LHCN-M2 (cell line): ENCODE data around the gene TDRD9. TPM values are rescaled to one million over a fixed set of nuclear protein-coding genes. Genes with fewer than 3 reads are reported as not detected.
"Not testable (repeated sequence)": the region's sequence is repeated elsewhere in the genome, so short reads cannot be mapped to it uniquely, and the experiment has no call there.

Experiments
- DNase-seq: peaks from one replicate; pipeline ENCODE4 v3.0.0-alpha.2; 2012; ENCODE audit warnings: low read depth
- total RNA-seq: library from RNA; depleted of rRNA; stranded (reverse); fragments of >200 nt; gene quantifications from 2 replicates; pipeline ENCODE4 v1.2.3, GENCODE V29; 2014

The TDRD9 gene
- total RNA-seq, 1 experiment from 2014 or later, result 3.5 TPM

DNA sequence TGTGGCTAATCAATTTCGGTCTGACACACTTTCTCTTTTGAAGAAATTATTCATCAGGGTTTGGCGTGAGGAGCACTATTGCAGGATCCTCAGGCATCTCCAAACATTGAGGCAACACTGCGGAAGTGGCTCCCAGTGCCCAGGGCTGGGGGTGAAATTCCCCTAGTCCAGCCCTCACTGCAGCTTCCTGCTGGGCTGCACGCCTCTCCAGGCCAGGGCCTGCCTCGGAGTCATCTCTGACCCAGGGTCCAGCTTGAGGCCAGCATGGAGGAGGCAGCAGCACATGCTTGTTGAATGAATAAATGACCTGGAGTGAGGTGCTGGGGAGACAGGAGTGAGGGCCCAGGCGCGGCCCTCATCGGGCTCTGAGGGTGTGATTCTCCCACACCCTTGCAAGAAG is 36.0 kb upstream of the TDRD9 start:
- DNase-seq, result no peak

DNA sequence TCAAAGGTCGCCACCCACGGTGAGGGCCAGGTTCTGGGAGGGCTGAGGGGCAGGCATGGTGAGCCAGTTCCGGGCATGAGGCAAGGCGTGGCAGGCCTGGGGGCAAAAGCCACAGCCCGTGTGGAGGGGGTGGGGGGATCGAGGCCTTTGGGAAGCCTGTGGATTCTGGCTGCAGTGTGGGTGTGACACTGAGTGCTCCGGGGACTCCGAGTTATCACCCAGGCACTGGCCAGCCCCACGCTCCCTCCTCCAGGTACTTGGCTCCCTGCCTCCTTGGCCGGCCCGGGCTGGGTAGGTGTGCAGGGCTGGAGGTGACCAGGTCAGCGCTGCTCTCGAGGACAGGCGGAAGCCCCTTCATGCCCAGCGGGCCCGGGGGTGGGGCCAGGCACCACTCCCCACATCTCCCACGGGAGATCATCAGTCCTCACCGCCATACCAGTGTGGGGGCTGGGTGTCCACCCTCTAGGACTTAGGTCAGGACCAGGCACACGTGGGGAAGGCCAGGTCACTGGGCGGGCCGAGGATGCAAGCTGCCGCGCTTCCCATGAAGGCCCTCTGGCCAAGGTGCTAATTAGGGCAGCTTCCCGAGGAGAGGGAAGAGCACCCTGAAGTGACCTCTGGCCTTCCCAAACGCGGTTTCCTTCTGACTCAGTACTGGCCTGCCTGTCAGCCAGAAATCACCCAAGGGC is 34.1 kb upstream of the TDRD9 start:
- no peak for DNase-seq

- DNase-seq, result no peak
Measured at GRCh38 chr14:103894723-103895059, 33.6 kb upstream of the TDRD9 start.

DNA sequence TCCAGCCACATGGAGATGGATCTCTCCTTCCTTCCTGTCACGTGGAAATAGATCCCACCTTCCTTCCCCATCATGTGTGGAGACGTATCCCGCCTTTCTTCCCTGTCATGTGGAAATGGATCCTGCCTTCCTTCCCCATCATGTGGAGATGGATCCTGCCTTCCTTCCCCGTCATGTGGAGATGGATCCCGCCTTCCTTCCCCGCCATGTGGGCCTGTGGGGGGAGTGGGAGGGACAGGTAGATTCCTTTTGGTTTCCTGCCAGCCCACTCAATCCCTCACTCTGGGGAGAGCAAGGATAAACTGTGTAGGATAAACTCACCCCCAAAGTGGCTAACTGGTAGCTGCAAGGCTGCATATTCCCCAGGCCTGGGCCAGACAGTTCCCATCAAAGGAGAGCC is 31.7 kb upstream of the TDRD9 start:
- DNase-seq, result no peak

- DNase-seq, result no peak
Measured at GRCh38 chr14:103897075-103897947, 30.9 kb upstream of the TDRD9 start.

DNA sequence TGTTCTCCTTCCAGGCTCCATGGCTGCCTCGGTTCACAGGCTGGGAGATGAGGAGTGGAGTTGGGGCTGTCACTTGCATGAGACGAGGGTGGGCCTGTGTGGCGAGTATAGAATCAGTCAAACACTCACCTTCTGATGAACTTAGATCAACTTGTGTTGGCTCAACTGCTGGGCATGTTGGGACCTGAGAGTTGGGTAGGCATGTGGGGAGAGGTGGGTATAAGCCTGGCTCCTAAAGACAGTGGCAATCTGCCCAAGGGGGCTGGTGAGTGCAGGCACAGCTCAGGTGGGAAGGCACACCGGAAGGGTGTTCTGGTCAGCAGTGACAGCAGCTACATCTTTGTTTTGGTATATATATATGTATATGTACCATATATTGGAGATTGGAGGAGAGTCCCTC is 30.1 kb upstream of the TDRD9 start:
- DNase-seq, result no peak

GRCh38 chr14:103898711-103899110 is 29.5 kb upstream of the TDRD9 start:
- no peak for DNase-seq

- no peak for DNase-seq
Measured at GRCh38 chr14:103899316-103899715, 28.9 kb upstream of the TDRD9 start.

GRCh38 chr14:103899833-103900232 is 28.4 kb upstream of the TDRD9 start:
- DNase-seq, result no peak

GRCh38 chr14:103904493-103905107 is 23.7 kb upstream of the TDRD9 start:
- no peak for DNase-seq

DNA sequence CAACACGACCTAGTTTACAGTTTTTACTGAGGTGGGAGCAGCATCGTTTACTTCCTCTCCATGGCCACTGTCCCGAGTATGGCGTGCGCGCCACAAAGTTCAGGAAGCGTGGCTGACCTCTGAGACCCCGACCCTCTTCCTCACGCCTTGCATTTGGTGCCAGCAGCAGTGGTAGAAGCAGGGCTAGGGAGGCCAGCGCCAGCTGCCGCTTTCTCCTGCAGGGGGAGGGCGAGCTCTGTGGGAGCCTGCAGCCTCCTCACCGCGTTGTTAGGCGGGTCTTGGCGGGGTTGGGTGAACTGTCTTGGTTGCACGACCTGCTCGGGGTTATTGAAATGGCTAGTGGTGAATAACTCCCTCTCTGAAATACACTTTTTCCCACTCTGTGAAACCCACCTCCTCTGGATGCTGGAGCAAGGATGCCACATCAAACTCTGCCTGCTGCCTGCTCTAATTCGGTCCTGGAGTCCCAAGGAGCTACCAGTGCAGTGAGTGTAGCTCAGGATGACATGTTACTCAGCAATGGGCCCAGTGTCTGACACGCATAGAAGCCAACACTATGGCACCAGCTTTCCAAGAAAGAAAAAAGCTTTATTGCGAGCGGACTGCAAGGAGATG is 22.3 kb upstream of the TDRD9 start:
- no peak for DNase-seq

- no peak for DNase-seq
Measured at GRCh38 chr14:103908580-103908979, 19.7 kb upstream of the TDRD9 start.

DNA sequence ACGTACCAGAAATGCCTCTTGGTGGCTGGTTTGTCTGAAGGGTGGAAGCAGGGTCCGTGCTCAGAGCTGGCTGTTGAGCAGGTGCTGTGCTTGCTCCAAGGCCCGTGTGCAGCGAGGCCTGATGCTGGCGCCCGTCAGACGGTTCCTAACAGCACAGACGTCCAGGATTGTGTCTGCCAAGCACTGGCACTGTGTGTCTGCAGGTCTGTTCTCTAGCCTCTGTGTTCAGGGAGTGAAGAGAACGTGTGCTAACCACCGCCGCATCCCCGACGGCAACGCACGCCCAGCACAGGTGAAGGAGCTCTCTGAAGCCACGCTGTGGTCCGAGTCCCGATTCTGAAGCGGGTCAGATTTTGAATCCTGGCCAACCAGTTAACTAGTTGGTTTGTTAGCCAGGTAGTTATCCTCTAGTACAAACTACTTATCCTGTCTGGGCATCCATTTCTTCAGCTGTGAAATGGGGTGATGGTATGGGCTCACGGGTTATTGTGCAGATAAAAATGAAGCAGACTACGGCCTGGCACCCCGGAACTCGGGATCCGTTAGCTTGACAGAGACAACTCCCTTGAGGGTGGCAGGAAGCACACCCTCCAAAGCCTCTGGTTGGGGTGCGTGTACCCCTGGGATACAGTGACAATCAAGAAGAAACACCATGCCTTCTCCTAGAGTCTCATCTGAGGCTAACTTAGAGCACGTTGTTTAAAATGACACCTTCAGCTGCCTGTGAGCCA is 18.6 kb upstream of the TDRD9 start:
- no peak for DNase-seq

- peak; percentile 63 for DNase-seq
Measured at GRCh38 chr14:103910262-103910935, 17.9 kb upstream of the TDRD9 start.

DNA sequence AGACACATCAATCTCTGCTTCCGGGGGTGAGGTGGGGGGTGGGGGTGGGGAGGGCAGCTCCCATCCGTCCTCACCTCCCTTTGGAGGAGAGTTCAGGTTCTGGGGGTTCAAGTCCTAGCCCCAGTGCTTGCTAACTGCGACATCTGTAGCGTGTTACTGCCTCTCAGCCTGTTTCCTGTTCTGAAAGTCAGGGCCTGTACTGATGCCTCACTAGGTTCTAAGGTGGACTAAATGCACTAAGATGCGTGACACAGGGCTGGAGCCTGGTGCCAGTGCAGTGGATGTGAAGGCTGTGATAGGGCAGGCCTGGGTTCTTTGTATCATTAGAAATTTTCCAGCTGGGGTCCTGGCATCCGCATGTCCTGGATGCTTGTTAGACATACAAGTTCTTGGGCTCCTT is 17.3 kb upstream of the TDRD9 start:
- no peak for DNase-seq

- DNase-seq, result no peak
Measured at GRCh38 chr14:103915616-103916015, 12.6 kb upstream of the TDRD9 start.

DNA sequence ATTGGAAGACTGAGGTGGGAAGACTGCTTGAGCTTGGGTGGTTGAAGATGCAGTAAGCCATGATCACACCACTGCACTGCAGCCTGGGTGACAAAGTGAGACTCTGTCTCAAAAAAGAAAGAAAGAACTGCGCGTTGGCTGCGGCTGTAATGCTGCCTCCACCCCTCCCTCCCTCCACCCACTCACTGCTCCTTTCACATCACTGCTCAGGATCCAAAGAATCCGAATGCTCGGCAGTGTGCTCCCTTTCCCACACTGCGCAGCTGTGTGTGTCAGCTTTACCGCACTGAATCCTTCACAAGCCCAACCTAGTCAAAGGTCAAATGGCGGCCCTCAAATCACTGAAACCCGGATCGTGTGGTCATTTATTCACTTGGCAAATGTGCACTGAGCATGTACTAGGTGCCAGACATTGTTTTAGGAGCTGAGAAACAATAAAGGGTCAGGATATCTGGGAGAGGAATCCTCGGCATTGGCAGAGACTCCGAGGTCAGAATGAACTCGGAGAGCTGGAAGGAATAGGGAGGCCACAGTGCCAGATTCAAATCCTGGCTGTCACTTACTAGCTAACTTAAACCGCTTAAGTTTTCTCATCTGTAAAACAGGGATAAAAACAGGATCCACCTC is 11.5 kb upstream of the TDRD9 start:
- DNase-seq, result no peak

DNA sequence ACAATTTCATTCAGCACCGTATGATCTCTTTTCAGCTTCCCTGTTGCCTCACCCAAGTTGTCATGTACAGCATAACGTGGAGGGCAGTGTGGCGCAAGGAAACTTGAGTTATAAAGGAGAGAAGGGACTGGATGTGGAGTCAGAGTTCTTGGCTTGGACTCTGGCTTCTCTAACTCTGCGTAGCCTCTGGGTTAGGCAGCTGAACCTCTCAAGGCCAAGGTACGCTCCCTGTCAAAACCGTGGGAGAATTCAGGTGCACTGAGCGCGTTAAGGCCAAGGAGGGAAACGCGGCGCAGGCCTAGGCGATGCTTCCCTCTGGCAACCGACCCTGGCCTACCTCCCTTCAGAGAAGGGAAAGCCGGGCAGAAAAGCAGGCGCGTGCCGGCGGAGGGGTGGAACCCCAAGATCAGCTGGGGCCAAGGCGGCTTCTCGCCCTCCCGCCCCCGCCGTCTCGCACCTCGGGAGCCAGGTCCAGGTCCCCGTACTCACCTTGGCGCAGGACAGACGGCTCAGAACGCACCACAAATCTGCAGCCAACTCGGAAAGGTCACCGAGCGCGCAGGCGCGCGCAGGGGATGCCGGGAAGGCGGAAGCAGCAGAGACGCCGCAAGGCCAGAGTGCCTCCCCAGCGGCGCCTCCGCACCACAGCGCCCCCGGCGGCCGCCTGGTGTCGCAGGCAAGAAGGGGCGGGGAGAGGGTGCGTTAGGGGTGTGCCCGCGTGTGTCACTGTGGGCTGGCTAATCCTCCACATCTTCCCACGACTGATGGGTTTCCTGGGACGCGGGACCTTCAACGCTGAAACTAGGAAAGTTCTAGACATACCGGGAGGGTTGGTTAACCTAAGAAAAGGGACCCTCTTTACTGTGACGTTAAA is 7.0 kb upstream of the TDRD9 start:
- peak; percentile 86 for DNase-seq

DNA sequence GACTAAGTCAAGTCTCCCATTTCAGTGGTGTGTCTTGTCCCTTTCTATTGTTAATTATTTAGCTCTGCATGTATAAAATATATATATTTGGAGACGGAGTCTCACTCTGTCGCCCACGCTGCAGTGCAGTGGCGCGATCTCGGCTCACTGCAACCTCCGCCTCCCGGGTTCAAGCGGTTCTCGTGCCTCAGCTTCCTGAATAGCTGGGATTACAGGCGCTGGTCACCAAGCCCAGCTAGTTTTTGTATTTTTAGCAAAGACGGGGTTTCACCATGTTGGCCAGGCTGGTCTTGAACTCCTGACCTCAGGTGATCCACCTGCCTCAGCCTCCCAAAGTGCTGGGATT is 6.4 kb upstream of the TDRD9 start:
- DNase-seq, result not testable (repeated sequence)

GRCh38 chr14:103923863-103924262 is 4.4 kb upstream of the TDRD9 start:
- no peak for DNase-seq
